NCI-H2171 treated with DMSO at 0.1 percent for 48 hours (cell line): ENCODE measurements around the gene ETAA1.

ENCODE experiments used
- DNase-seq: peaks from one replicate; lab custom pipeline; 2025; lab: John Stamatoyannopoulos, UW

The ETAA1 gene

DNA sequence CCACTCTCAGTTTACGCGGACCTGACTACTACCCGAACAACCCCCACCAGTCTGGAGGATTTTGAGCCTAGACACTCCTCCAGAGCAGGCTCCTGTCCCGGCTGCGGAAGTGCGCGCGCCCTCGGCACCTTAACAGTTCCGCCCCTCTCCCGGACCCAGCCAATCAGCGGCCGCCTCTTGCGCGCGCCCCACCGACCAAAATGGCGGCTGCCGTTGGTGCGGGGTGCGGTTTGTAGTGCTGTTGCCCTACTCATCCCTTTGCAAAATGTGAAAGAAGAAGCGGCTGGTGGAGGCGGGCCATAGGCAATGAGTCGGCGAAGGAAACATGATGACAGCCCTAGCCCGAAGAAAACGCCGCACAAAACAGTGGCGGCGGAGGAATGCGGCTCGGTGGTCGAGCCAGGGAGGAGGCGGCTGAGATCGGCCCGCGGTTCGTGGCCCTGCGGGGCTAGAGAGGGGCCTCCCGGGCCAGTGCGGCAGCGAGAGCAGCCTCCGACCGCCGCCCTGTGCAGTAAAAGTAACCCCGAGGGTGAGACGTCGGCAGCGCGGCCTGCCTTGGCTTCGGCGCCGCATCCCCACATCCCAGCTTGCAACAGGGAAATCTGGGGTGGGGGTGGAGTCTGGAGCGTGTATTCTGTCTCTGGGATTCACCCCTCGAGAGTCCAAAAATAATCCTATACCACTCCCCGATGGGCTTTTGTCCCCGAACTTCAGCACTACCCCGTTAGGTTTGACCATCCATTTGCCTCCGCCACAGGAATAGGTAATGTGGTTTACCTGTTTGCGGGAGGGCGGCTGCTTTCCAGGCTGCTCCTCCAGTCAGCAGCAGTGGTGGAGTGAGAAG lies at the start of gene ETAA1:
Gene ETAA1 (plus strand): TSS at position 191 of the 844 bp plus-strand sequence. CDS start 116 bp downstream, at position 307.
- peak; percentile 91 for DNase-seq

DNA sequence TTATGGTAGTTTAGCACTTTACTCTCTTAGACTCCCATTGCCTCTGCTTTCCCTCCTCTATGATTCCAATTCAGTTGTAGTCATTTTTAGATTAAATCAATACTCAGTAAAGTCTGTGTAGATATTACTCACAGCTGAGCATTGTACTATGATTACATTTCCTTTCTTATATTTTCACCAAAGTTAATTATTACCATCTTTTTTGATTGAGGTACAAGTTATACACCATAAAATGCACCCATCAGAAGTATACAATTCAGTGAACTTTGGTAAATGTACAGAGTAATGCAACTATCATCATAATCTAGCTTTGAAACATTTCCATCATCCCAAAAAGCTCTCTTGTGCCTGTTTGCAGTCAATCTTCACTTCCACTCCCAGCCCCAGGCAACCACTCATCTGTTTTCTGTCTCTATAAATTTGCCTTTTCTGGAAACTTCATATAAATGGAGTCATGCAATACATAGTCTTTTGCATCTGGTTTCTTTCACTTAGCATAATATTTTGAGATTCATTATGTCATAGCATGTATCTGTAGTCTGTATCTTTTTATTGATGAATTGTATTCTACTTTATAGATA lies 30.2 kb upstream of the ETAA1 start:
- no peak for DNase-seq

DNA sequence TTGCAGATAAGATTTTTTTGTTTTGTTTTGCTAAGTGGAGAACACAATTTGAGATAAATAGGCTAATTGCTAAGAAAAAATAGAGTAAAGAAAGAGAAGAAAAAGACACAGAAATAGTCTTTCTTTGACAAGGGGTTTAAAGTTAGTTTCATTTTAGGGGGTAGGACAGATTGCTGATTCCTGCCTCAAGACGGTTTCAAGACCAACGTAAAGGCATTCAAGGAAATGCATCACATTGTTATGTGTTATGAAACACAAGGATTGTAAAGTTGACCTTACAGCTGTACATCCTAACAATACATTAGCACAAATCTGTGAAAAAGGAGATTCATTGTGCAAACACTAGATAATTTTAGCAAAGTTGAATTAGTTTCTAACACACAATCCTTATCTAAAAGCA lies 22.7 kb upstream of the ETAA1 start:
- DNase-seq = no peak

DNA sequence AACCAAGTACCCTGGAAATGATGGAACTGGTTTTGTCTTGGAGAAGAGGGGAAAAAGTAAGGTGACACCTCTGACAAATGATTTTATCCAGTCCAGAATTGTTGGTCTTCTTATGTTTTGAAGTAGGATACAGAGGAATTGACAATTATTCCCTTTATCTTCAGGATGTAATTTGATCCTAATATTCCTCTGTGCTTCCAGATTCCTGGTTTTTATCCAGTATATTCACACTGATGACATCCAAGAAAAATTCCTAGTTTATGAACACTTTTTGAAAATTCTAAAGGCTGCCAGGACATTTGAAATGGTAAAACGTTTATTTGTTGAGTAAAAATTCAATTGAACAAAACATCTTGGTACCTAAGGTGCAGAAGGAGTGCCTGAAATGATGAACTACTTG lies 22.2 kb upstream of the ETAA1 start:
- DNase-seq = no peak

DNA sequence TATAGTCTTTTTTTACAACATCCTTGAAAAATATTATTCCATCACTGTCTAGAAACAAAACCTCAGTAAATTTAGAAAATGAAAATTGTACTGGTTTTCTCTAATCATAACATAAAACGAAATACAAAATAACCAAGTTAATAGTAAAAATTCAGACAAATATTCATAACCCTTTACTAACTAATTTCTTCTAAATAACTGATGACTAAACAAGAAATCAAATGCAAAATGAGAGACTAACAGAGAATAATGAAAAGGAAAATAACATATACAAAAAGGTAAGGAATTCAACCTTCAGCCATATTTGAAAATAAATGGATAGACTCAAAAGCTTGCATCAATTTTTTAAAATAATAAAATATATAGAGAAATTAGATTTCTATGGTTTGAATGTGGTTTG lies 18.6 kb upstream of the ETAA1 start:
- no peak for DNase-seq

DNA sequence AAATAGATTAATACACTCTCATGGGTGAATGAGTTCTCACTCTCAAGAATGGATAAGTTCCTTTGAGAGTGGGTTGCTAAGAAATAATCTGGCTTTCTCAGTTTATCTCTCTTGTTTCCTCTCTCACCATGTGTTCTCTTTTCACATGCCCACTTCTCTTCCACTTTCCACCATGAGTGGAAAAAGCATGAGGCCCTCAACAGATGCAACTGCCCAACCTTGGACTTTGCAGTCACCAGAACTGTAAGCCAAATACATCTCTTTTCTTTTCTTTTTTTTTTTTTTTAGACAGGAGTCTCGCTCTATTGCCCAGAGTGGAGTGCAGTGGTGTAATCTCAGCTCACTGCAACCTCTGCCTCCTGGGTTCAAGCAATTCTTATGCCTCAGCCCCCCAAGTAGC lies 18.1 kb upstream of the ETAA1 start:
- DNase-seq = no peak

DNA sequence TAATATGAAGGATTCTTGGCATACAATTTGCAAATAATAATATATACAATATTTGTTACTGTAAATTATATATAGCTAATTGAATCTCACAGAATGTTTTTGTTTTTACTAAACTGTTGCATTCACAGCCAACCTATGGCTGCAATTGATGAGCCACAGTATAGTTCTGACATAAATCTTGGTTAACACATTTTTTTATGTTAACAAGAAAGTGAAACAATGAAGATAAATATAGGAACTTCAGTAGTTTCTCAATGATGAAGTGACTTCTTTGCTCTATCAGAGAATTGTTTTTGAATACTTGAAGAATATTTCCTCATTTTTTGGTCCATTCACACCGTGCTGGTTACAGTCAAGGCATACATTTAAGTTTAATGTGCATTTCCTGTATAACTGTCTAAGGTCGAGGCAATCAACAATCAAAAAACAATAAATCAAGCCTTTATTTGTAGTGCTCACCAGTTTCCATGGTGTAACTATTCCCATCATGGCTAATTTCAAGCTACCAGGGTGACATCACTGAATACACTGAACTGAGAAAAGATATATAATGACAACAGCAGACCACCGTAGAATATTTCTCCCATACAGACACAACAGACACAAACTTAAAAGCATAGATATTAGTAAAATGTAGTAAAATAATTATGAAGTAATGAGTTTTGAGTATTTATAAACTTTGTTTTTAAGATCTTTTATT lies 12.9 kb upstream of the ETAA1 start:
- no peak for DNase-seq

DNA sequence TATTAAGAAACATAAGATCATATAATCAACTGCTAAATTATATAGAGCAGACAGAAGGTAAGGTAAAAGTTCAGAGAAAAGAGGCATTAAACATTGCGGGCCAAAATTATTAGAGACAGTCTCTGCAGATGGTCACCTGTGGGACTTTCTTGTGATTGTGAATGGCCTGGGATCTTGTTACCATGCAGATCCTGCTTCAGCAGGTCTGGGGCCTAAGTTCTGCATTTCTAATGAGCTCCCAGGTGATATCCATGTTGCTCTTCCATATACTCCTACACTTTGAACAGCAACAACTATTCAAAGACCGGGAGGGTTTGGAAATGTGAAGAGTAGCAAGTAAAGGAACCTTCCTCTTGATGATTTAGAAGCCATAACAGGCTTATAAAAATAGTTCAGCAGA lies 8.5 kb upstream of the ETAA1 start:
- DNase-seq = no peak

DNA sequence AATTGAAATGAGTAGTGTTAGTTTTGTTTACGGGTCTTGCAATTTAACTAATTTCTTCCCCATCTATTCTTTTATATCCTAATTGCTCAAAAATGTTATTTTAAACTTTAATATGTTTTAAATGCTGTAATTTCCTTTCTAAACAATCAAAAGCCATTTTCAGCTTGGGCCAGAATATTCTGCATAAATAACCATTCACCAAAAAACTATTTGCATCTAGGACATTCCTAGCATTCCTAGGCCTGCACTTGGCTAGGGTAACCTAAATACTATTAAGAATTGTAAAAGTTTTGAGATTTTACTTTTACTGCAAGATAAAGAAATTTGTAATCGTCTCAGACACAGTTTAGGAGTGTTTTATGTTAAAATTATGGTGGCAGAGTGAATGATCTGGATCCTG lies 7.8 kb upstream of the ETAA1 start:
- DNase-seq = no peak

DNA sequence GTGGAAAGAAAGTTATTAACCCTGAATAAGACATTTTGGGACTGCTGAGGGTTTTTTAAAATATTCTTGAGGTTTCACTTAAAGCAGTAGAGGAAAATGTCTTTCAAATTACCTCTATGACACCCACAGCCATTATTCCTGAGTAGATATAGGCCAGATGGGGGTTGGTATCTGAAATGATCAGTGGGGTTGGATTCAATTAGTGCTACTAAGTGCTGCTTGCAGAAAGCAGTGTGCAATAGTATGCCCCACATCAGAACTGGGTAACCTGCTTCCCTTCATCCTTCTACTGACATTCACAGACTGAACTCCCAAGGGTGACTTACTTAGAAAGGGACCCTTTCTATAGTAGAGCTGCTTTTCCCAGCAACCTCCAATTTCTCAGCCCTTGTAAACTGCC lies 7.3 kb upstream of the ETAA1 start:
- no peak for DNase-seq

DNA sequence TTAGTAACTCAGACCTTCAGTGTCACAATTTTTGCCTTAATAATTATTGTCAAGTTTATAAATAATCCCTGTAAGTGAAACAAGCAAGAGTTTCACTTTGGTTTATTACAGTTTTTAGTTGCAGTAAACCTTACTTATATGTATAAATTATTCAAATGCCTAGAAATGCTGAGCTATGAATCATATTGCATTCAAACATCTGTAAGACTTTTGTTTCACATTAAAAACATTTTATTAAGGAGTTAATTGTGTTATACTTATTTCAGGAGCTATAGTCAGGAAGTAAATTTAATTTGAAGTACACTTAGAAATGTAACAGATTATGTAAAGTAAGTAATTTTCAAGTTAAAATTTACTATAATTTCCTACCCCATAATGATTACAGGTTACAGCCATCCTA lies 3.9 kb upstream of the ETAA1 start:
- no peak for DNase-seq

DNA sequence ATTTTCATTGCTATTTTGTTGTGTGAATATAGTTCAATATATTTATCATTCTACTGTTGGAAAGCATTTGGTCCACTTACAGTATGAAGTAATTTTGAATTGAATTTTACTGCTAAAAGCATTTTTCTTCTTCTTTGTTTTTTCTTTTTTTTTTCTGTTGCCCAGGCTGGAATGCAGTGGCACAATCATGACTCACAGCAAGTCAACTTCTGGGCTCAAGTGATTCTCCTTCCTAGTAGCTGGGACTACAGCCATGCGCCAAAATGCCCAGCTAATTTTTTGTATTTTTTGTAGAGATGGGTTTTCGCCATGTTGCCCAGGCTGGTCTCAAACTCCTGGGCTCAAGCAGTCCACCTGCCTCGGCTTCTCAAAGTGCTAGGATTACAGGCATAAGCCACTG lies 2.4 kb upstream of the ETAA1 start:
- DNase-seq = no peak

DNA sequence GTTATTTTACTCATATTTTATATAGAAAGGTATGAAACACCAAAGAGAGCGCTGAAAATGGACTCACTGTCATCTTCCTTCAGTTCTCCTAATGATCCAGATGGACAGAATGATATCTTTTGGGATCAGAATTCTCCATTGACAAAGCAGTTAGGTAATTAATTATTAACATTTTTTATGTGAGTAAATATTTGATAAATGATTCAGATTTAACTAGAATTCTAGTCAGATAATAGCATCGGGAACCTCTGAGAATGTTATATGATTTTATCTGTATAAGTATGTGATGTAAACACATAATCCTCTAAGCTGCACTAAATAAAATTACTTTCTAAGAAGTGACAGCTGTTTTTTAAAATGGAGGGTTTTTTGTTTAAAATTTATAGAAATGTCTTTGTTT lies 2.0 kb downstream of the ETAA1 start:
- DNase-seq = no peak

DNA sequence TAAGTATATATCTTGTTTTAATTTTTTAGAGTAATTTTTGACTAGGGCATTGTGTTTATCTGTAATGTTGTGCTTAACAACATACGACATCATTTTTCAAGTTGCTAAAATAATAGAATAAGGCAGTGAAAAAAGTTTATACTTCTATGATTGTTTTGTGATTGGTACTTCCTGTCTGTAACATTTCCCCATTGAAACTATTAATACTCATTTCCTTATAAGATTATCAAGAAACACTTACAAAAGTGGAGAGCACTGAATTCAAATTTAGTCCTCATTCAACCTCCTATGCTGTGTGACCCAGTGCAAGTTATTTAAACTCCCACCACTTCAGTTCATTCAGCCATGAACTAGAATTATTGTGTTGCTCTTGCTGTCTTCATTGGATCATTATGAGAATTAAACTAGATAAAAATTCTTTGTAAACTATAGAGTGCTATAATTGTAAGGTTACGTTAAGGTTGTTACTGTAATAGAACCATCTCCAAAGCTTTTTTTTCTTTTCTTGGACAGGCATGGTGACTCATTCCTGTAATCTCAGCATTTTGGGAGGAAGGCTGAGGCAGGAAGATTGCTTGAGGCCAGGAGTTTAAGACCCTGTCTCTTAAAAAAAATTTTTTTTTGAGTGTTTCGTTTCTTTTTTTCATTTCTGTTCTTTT lies 2.8 kb downstream of the ETAA1 start:
- DNase-seq = no peak

DNA sequence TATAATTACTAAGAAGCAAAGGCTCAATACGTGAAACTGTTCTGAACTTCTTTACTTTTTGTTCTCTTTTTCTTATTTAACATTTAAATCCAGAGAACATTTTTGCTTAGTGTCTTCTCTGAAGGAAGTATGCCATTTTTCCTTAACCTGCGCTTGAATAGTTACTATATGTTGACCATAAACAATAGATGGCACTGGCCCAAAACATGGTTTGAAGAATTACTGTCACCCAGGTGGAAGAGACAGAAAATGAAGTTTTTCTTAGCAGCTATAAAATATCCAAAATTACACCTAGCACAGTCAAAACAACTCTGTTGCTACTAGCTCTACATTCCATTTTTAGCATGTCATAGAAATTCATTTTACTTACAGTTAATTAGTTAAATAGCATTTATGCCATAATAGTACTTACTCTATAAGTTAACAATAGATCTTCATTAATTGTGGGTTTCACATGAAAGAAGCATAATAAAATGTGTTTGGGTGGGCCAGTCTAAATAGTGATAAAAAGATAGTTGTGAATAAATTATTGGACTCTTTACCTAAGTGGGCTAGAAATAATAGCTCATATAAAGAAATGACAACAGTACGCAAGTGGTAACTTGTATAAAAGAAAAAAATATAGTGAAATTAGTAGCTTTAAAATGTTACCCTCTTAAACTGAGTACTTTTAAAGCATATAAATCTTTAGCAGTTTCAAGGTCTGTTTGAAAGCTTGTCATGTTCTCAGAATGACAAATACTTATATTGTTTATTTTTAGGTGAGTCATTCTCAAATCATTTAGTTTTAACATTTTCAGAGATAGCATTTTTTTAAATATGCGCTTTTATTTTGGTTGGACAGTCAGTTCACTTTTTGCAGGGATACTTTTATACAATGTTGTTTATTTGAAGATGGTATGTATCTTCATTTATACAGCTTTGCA lies 3.7 kb downstream of the ETAA1 start:
- DNase-seq = no peak

DNA sequence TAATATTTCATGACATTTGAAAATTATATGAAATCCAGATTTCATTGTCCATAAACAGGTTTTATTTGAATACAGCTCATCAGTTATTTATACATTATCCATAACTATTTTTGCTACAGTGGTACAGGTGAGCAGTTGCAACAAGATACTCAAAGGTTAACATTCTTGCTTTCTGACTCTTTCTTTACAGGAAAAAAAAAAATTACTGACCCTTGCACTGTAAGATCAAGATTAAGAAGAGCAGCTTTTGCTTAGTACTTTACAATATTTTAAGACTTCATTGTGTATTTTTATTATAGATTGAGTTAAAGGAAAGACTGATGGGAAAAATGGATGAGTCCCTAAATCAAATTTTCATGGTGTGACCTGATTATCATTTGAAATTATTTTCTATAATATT lies 11.2 kb downstream of the ETAA1 start:
- DNase-seq = no peak

DNA sequence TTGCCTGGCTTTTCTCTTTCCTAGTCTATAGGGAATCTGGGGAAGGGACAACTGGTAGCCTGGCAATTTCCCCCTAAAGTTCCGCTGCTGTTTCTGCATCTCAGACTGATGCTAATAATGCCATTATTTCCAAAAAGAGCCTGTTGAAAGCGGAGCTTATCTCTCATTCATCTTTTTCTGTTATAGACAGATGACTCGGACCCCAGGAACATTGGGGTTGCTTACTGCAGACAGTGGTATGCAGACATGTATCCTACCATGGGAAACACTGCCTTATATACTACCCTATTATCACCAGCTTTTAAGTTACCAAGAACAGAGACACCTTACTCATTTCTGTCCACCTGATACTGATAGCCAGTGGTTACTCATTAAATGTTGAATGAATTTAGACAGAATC lies 15.3 kb downstream of the ETAA1 start:
- no peak for DNase-seq

DNA sequence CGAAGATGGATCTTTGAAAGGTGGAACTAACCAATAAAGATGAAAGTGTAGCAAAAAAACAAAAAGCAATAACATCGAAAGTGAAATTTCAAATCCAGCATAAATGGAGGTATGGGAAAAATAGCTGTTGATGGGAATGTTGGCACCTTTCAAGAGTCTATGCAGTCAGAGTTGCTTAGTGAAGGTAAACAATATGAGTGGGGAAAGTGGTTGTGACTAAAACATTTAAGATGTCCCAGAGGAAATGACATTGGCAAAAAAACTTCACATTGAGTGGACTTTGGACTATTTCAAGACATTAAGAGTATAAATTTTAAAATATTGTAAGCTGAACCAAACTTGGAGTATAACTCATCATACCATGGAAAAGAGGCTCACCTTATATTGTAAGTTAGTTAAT lies 17.7 kb downstream of the ETAA1 start:
- DNase-seq = no peak

DNA sequence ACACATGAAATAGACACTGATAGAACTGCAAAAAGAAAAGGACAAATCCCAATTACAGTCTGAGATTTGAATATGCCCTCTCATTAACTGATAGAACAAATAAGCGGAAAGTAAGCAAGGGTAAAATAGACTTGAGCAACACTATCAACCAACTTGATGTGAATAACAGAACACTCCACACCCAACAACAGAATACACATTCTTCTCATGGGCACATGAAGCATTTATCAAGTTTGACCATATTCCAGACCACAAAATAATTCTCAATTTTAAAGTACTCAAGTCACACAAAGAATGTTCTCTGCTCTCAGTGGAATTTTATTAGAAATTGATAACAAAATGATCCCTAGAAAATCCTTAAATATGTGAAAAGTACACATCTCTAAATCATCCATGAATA lies 19.0 kb downstream of the ETAA1 start:
- no peak for DNase-seq

DNA sequence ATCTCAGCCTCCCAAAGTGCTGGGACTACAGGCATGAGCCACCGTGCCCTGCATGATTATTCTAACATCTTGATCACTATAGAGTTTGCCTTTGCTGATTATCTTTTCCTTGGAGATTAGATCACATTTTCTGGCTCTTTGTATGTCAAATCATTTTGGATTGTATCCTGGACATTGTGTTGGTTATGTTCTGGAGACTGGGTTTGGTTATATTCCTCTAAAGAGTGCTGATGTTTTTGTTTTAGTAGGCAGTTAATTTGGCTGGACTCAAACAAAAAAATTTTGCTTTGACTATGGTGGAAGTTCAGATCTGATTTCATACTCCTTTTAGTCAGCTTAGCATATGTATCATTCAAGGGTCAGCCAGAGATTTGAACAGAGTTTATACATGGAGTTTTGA lies 26.4 kb downstream of the ETAA1 start:
- DNase-seq = no peak

DNA sequence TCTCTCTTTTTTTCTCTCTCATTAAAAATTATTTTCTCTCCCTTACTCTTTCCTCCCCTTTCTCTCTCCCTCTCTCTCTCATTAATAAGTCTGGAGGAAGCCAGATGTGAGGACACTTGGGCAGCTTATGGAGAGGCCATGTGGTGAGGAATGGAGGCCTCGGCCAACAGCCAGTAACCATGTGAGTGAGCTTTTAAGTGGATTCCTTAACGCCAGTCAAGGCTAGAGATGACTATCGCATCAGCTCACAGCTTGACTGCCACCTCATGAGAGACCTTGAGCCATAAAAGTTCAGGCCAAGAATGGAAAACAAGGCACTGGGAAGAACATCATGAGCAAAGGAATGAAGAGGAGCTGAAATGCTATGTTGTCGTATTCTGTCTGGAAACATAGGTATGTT lies 39.1 kb downstream of the ETAA1 start:
- no peak for DNase-seq

DNA sequence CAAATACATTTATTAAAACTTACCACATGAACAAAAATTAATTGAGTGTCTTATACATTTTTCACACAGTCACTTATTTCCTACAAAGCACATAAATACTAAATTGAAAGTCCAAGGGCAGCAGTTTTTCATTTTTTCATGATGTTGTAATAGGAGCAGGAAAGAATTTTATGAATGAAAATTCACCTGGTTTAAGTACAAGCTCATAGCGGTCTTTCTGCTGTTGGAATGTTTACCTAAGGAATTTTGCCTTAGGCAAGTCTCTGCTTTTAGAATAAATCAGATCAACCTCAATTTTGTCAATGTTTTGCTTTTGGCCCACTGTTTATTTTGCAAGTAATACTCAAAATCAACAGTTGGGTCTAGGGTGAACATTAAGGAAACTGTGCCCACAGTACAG lies 40.0 kb downstream of the ETAA1 start:
- DNase-seq = no peak
